Hindlimb muscle (tissue), 1 donor: ENCODE measurements around the gene AP3S1. TPM values are rescaled to one million over a fixed set of nuclear protein-coding genes. Genes with fewer than 3 reads are reported as not detected.
A peak's percentile ranks its signal among the peaks of the same experiment; 100 is the strongest.

Source experiments
- DNase-seq: peaks from one replicate; pipeline ENCODE4 v3.0.0-alpha.2; 2013
- polyA plus RNA-seq: library from polyadenylated mRNA; unstranded; fragments of 120-200 nt; gene quantifications from one replicate; pipeline ENCODE4 v1.2.1, GENCODE V29; 2013; ENCODE audit not compliant: insufficient read length

AP3S1 gene
- polyA plus RNA-seq, 1 donor = 87.2 TPM

DNA sequence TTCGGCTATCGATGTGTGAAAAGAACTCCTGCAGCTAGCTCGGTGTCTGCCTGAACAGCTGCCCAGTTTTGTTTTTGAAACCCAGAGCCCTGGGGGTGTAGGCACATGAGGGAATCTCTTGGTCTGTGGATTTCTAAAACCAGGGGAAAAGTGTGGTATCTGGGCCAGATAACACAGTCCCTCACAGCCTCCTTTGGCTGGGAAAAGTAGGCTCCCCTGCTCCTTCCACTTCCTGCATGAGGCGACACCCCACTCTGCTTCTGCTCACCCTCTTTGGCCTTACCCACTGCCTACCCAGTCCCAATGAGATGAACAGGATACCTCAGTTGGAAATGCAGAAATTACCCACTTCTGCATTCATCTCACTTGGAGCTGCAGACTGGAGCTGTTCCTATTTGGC lies 15.8 kb upstream of the AP3S1 start:
- no peak for DNase-seq

DNA sequence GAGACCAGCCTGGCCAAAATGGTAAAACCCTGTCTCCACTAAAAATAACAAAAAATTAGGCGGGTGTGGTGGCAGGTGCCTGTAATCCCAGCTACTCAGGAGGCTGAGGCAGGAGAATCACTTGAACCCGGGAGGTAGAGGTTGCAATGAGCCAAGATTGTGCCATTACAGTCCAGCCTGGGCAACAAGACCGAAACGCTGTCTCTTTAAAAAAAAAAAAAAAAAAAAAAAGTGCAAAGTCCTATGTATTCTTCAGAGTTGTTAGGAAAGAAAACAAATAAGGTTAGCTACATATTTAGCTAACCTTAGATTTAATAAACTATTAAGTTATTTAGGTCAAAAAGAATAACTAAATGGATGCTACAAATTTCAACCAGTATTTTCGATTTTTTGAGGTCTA lies 11.8 kb upstream of the AP3S1 start:
- DNase-seq = no peak

DNA sequence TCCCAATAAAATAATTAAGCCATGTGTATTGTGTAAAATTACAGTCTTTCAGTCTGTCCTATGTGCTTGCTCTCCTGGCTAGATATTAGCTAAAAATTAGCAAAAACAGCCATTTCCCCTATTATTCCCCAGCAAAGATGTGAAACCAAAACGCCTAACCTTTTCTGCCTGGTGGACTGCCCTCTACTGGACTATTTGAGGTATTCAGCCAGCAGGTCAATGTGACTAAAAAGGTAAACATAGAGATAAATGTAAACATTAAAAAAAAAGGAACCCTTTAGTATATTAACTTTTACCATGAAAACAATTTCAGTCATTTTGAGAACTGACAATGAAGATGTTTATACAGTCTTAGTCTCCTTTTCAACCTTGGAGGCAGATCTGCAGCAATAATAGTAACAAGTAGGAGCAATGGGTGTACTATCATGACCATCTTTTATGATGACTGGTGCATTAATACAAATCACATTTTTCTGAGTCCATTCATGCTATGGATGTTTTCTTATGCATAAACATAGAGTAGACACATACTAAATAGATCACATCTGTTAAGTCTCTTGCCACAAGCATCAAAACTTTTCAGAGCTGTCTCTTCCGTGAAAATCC lies 10.5 kb upstream of the AP3S1 start:
- no peak for DNase-seq

DNA sequence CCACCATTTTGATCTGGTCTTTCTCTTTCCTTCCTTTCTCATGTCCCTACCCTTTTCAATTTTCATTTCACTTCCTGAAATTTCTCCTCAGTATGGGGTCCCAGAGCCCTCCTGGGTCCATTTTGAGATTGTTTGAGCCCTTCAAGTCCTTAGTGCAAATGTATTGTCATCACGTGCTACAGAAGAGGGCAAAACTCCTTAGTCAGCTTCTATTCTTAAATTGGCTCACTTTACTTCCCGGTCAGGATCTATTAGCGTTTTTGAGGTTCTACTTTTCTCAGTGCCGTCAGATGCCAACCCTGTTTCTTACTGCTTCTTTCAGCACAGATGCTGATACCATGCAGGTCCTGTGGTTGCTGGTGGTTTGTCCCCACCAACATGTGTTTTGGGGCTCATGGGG lies 6.3 kb upstream of the AP3S1 start:
- no peak for DNase-seq

DNA sequence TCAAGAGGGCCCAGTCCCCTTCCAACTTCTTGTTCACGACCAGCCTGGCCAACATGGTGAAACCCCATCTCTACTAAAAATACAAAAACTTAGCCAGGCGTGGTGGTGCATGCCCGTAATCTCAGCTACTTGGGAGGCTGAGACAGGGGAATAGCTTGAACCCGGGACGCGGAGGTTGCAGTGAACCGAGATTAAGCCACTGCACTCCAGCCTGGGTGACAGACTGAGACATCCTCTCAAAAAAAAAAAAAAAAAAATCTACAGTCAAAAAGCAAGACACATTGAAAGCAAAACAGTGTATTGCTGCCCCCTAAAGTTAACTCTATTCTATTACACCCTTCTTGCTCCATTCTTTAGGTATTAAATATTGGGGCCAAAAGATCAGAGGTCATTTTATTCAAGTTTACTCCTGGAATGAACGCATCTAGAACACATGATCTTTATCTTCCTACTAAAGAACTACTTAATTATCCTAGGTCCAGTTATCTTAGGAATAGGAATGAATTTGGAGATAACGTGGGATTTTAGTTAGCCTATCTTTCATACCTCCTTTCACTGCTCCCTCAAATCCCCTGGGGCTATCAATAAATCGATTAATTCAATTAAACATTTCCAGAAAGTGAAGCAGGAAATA lies 2.7 kb upstream of the AP3S1 start:
- peak; percentile 48 for DNase-seq

DNA sequence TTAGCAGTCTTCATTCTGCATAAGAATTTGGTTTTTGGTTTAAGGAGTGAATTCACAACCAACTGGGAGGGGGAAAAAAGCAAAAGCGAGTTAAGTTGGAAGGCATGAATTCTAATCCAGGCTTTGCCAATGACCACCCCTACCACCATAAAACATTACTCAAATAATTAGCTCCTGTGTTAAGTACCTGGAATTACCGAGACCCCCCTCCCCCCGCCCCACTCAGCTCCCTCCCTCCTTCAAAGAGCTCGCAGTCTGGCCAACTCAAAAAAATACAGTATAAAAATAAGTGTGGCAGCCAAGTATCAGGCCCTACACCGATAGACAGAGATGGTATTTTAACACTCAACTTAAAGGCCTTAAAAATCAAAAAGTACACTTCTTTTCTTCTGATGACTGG lies 862 bp upstream of the AP3S1 start:
- DNase-seq = no peak

DNA sequence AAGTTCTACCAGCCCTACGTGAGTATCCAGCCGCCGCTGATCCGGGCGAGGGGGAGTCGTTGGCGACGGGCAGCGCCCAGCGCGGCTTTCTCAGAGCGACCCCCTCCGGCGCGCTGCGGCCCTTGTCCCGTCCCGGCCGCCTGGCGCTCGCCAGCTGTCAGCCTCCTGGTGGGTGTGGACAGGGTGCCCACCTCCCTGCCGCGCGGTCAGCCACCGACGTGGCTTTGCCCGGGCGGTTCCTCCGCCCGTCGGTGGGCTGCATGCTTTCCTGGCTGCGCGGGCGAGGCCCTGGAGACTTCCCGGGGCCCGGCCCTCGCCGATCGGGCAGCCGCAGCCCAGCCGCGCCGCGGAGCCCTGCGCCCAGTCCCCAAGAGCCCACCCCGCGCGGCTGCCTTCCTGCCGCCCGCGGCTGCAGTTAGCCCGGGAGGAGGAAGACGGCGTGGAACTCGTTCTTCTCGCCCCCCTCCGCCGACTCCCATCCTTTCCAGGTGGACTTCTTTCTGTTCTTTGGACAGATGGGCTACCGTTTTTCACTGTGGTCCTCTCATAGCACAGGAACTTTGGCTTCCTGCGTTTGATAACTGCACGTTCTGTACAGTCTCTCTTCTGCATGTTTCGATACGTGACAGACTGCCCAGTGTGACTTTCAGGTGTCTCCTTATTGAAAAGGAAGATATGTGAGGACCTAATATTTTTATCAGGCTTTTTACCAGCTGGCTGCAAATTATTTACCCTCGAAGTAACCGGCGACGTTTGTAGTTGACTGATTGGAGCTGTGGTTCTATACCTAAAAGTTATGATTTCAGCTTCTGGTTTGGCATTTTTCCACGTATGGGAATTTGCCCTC lies 577 bp downstream of the AP3S1 start:
- peak; percentile 76 for DNase-seq

DNA sequence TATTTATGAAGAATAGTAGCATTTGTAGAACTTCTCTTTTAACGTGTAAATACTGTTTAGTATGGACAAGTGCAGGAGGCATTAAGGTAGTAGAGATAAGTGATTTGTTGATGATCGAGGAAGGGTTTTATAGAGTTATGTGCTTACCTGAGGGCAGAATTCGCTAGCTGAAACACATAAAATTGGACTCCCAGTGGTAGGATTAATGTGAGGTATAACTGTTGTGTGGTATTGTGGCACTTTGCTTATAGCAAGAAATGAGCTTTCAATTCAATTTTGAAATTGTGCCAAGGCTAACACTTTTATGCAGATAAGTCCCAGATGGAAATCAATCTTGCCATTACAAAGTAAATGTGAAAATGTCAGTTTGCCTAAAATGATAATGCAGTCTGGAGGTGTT lies 1.2 kb downstream of the AP3S1 start:
- no peak for DNase-seq

DNA sequence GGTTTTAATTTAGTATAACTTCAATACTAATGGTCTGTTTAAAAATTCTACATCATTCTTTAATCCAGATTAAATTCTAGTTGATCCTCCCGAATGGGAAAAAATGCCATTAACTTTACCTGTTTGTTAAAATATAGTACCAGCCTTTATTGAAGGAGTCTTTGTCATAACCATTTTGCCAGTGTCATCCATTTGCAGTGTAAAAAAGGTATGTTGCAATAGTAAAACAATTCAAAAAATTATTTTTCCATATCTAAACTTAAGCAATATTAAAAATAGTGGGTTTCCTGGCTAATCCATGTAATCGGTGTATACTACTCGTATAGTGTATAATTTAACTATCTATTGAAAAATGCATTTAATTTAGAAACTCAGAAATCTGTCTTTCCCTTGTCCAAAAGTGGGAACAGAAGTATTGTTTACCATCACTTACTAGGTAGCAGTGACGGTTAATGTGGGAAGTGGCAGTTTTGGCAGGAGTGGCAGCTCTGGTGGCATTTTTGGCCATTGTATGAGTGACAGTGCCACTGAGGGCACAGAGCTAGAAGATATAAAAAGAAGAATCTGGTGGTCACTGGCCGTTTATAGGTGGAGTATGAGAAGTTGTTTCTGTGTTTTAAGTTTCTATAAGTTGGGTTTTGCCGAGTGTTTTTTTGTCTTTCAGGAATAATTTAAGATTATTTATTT lies 1.9 kb downstream of the AP3S1 start:
- DNase-seq = no peak

DNA sequence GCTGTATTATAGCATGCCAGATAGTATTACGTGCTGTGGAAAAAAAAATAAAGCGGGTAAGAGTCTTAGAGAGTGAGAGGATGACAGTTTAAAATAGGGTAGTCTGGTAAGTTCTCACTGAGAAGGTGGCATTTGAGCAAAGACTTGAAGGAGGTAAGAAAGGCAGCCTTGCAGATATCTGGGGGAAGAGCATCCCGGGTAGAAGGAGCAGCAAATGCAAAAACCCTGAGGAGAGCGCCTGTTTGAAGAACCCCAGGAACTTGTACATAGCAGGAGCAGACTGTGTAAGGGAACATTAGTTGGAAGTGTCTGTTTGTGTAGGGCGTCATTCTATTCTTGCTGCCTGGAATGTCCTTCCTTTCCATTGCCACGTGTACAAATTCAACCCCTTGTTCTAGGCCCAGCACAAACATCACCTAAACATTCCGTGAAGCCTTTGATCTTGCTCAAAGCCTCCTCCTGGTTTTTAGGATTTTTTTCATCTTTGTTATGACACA lies 2.6 kb downstream of the AP3S1 start:
- no peak for DNase-seq

DNA sequence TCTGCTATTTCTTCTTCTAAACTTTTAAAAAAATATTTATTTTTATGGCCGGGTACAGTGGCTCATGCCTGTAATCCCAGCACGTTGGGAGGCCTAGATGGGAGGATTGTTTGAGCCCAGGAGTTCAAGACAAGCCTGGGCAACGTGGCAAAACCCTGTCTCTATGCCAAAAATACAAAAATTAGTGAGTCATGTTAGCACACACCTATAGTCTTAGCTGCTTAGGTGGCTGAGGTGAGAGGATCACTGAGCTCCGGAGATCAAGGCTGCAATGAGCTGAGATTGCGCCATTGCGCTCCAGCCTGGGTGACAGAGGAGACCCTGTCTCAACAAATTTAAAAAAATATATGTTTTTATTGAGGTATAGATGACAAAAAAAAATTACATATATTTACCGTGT lies 5.6 kb downstream of the AP3S1 start:
- DNase-seq = no peak

DNA sequence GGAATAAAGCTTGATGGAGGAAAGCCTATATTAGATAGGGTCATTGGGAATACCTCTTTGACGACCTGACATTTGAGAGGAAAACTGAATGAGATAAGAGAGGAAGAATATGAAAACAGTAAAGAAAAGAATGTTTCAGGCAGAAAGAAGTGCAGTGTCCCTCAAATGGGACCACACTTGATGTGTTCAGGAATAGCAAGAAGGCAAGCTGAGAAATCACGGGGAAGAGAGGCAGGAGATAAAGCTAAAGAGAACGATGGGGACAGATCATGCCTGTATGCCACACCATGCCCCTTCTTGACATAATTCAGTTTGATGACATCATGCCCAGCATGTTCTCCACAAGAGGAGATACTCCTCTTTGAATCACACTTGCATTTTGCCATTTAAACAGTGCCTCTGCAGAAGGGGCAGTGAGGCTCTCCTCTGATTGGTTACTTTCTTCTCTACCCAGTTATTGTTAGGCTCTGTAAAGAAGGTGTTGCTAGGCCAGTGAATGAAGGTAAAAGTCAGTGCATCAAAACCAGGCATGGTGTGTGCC lies 7.6 kb downstream of the AP3S1 start:
- DNase-seq = no peak

DNA sequence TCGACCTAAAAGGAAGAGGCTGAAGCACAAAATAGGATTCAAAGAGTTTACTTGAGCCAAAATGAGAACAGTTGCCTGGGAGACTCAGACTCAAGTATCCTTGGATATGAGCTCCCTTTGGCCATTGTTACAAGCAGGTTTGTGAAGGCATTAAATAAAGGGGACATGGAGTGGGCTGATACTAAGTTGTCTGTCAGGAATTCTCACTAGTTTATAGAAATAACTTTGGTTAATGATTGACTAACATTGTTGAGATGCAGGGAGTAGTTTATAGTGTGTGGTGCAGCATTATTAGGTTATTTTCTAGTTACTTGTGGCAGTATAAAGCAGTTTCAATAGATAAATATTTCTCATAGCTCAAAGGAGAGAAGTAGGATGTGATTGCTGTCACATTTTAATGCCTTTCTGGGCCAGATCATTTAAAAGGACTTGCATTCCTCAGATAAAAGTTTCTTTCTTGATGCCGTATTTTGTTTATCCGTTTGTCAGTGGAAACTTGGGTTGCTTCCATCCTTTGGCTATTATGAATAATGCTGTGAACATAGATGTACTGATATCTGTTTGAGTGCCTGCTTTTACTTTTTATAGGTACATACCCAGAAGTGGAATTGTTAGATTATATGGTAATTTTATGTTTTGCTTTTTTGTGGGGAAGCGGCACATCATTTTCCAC lies 9.1 kb downstream of the AP3S1 start:
- DNase-seq = no peak

DNA sequence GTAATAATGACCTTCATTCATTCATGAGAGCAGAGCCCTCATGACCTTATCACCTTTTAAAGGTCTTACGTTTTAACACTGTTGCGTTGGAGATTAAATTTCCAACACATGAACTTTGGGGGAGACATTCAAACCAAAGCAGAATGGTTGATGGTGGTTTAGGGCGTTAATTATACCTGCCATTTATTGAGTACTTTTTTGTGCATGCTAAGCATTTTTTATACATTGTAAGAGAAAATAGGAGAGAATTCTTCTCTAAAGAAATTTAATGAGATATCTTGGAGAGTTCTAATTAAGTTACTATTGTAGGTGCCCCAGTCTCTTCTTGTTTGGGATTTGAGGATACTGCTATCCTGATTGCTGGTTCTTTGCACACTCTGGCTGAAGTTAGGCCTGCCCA lies 12.4 kb downstream of the AP3S1 start:
- DNase-seq = no peak

DNA sequence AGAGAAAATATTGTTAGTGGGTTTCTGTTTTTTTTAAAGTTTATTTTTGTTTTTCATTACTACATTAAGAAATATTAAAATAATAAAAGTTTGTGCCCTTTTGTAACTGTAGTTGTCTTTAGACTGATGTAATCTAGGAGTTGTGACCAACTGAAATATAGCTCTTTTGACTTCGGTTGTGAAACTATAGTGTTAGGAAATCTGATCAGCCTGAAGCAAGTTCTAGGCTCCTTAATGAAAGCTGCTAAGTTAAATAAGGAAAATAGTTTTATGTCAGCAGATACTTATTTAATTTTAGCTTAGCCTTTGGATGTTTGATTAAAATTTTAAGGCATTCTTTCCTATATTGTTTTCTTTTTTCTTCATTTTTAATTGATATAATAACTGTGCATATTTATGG lies 14.2 kb downstream of the AP3S1 start:
- no peak for DNase-seq

DNA sequence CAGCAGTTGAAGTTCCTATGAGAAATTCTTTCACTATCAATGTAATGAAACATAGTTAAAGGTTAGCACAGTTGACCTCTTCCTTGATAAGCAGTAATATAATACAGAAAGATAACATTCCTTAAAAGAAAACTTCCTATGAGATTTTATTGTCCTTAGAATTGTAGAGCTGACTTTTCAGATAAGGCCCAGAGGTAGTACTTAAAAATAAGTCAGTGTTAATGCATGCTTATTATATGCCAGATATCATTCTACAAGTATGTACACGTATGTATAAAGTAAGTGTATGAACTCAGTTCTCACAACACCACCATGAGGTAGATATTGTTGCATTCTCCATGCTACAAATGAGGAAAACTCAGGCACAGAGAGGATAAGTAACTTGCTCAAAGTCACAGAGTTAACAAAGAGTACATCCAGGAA lies 15.3 kb downstream of the AP3S1 start:
- no peak for DNase-seq

DNA sequence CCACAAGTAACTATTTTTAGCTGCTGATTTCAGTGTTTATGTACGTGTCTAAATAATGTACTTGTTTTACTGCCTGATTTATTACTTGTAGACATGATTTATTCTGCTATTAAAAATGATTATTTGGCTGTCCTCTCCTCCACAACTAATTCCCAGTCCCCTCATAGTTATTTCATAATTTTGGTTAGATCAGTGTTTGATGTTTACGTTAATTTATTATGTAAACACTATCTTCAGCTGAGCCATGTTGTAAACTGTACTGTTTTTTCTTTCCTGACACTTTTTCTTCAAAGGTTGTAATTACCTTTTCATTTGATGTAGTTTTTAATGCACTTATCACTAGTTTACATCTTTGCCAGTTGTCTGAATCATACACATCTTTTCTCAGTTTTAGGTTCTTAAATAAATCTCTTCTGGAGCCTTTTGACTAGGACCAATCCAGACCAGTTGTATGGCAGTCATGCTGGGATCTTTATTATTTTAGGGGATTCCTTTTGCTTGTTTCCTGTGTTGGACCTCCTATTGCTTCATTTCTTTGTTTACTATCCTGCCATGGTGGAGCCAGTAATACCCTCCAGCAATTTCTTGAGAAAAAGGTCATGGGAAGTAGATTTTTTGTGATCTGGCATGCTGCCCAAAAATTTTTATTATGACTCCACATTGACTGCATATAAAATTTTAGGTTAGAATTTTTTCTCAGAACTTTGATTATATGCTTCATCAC lies 16.1 kb downstream of the AP3S1 start:
- no peak for DNase-seq

DNA sequence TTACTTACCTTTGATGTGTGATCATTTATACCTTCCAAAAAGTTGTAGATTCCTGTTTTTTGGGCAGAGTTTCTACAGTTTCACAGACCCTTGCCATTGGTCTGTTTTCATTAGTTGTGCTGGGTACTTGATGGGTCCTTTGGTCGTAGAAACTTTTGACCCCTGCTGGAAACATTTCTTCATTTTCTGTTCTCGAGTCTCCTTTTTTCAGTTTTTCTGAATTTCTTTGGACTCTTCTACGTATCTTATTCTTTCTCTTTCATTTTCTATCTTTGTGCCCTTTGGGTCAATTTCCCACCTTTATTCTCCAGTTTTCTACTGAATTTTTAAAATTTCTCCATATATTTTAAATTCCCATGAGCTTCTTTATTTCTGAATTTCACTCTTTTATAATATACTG lies 16.7 kb downstream of the AP3S1 start:
- no peak for DNase-seq

DNA sequence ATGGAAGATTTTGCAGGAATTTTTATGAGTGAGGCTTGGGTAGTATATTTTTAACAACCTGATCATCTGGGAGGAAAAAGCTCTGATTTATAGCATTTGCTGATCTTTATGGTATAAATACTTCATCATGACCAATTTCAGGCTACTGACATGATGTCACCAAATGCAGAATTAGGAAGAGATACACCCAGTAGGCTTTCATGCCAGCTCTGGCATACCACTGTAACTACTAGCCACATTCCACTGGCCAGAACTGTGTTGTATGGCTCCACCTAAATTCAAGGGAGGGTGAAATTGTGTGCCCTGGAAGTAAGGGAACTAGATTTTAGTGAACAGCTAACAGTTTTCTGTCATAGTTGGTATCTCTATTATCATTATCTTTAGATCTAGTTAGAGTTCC lies 17.6 kb downstream of the AP3S1 start:
- DNase-seq = no peak

DNA sequence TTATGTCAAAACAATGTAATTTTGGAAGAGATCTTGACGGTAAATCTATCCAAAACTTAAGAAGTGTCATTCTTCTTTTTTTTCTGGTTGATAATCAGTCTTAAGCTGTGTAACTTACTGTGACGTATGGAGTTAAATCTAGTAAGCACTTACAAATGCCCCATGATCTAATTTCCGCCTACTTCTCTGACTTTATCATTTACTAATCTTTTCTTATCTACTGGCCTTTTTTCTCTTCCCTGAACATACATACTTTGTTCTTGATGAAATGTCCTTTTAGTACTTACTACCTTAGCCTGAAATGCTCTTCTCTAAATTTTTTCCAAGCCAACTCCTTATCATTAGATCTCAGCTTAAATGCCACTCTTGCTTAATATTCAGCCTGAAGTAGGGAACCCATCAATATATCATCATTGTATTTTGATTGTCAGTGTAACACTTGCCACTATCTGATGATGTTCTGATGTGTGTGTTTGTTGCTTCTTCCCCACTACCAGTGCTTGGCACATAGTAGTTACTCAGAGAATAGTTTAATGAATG lies 27.6 kb downstream of the AP3S1 start:
- DNase-seq = no peak

DNA sequence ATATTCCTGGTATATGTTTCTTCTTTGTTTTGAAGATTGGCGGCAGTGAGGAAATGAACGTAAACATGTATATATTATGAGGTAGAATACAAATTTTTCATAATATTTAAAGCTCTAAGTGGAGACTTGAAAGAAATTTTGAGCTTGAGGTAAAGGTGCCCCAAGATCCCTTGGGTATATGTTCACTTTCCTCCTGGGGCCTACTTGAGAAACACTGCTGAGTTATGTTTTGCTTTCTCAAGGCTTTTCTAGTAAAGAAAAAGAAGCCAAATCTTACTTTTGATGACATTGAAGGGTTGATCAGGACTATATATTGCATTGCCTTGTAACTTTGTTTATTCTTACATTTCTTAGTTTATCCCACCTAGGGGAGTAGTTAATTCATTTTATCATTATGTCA lies 30.7 kb downstream of the AP3S1 start:
- no peak for DNase-seq
